Activated B cell treated with CpG ODN at 0.5 μM for 24 hours (primary cell): ENCODE data around the gene PLS3. TPM values are rescaled to one million over a fixed set of nuclear protein-coding genes. Genes with fewer than 3 reads are reported as not detected.
"Not testable (repeated sequence)": the region's sequence is repeated elsewhere in the genome, so short reads cannot be mapped to it uniquely, and the experiment has no call there.

Experiments
- ATAC-seq: fragments of 200-7000 bp; cut with Tn5 transposase; one replicate; pipeline ENCODE4 v1.10.0; 2021; ENCODE audit warnings: low read depth, mild to moderate bottlenecking, moderate library complexity
- CTCF ChIA-PET: fragments of 350-600 bp; sonication (Branson Sonifier 250); formaldehyde crosslinking; loops from one replicate; lab custom pipeline; 2021; ENCODE audit warnings: antibody characterized with exemption; lab: Charles Lee
- POLR2A ChIA-PET: fragments of 350-600 bp; sonication (Branson Sonifier 250); formaldehyde crosslinking; loops from one replicate; lab custom pipeline; 2021; ENCODE audit warnings: antibody characterized with exemption; lab: Charles Lee
- DNase-seq: peaks from one replicate; pipeline ENCODE4 v3.0.0; 2022
- H3K27ac Mint-ChIP-seq: one replicate; pipeline ENCODE4 v1.8.0; 2020; ENCODE audit warnings: mixed read lengths
- H3K27me3 Mint-ChIP-seq: one replicate; pipeline ENCODE4 v1.8.0; 2021; ENCODE audit warnings: mixed read lengths
- H3K36me3 Mint-ChIP-seq: one replicate; pipeline ENCODE4 v1.8.0; 2021; ENCODE audit warnings: low read depth, mixed read lengths
- H3K4me1 Mint-ChIP-seq: one replicate; pipeline ENCODE4 v1.8.0; 2021; ENCODE audit warnings: mixed read lengths
- H3K4me3 Mint-ChIP-seq: one replicate; pipeline ENCODE4 v1.8.0; 2020; ENCODE audit warnings: mild to moderate bottlenecking, mixed read lengths
- H3K9me3 Mint-ChIP-seq: one replicate; pipeline ENCODE4 v1.8.0; 2020; ENCODE audit warnings: mixed read lengths
- intact Hi-C: fragments of 100-400 bp; cut with micrococcal nuclease; formaldehyde crosslinking; loops from one replicate; pipeline ENCODE4 v1.15.1; 2024
- total RNA-seq: library from RNA; stranded (reverse); gene quantifications from 2 replicates; pipeline ENCODE4 v1.2.3, GENCODE V29; 2022
- TF ChIP-seq, protein P1 (sequence below): fragments of 200-600 bp; IDR thresholded peaks from one replicate; pipeline ENCODE4 v1.8.0; 2022; ENCODE audit warnings: antibody characterized with exemption, mild to moderate bottlenecking

PLS3 gene
- total RNA-seq, 1 donor from 2014 or later: not detected

DNA sequence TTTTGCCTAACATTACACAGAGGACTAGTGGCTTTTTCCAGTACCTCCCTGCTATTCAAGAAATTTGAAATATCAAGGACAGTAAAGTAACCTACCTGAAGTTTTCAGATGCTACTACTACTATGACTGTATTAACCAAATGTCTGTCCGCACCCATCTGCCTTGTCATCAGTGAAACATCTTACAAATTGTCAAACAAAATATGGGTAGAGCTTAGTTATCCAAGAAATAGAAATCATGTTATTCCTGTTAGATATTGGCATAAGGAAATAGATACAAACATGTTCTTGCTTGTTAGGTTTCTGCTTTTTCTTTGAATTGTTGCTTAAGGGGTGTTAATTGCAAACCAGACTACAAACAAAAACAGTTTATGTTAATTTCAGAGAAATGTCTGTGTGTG, 63.9 kb downstream of the PLS3 start:
- no peaks in the 10 kb centered on the region for H3K4me1 Mint-ChIP-seq
- DNase-seq (no peak), ATAC-seq (no peak)
- no peak overlapping the region for H3K4me3 Mint-ChIP-seq
- H3K36me3 Mint-ChIP-seq: no peaks in the 10 kb centered on the region
- H3K27ac Mint-ChIP-seq: no peak overlapping the region
- H3K27me3 Mint-ChIP-seq: no peaks in the 10 kb centered on the region
- intact Hi-C loops: no loop called here
- ChIA-PET POLR2A (no interaction called here), CTCF (no interaction called here)
- TF ChIP-seq, protein P1, sequence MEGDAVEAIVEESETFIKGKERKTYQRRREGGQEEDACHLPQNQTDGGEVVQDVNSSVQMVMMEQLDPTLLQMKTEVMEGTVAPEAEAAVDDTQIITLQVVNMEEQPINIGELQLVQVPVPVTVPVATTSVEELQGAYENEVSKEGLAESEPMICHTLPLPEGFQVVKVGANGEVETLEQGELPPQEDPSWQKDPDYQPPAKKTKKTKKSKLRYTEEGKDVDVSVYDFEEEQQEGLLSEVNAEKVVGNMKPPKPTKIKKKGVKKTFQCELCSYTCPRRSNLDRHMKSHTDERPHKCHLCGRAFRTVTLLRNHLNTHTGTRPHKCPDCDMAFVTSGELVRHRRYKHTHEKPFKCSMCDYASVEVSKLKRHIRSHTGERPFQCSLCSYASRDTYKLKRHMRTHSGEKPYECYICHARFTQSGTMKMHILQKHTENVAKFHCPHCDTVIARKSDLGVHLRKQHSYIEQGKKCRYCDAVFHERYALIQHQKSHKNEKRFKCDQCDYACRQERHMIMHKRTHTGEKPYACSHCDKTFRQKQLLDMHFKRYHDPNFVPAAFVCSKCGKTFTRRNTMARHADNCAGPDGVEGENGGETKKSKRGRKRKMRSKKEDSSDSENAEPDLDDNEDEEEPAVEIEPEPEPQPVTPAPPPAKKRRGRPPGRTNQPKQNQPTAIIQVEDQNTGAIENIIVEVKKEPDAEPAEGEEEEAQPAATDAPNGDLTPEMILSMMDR: no peak
- H3K9me3 Mint-ChIP-seq: no peaks in the 10 kb centered on the region

DNA sequence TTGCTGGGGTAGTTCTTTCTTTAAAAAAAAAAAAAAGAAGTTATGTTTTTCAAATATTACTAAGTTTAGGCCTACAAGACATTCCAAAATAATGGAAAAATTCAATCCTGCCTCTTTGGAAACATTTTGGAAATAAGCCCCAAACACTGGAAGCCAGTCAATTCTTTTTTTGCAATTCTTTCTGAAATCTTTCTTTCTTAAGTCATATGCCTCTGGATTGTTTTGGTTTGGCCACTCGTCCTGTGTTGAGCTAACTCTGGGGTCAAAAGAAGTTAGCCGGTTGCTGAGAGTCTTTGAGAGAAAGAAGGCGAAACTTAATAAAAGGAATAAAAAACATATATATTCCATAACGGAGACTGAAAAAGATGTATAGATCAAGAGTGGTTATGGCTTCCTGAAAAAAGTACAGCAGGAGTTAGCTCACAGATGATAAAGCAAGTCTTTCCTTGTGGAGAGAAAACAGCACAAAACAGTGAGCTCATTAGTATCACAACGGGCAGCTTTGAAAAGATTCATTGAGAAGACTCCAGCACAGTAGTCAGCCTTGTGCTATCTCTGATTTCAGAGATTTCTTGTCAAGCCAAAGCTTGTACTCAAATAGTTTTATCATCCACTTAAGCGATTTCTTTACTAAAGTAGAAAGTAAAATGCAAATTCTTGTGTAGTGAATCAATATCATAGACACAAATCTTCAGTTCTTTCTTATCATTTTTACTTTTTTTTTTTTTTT, 64.8 kb downstream of the PLS3 start:
- ATAC-seq (no peak), DNase-seq (no peak)
- no peaks in the 10 kb centered on the region for H3K36me3 Mint-ChIP-seq
- H3K27ac Mint-ChIP-seq: no peak overlapping the region
- no peaks in the 10 kb centered on the region for H3K9me3 Mint-ChIP-seq
- no peaks in the 10 kb centered on the region for H3K4me1 Mint-ChIP-seq
- H3K4me3 Mint-ChIP-seq: no peak overlapping the region
- TF ChIP-seq, protein P1: no peak
- no peaks in the 10 kb centered on the region for H3K27me3 Mint-ChIP-seq
- POLR2A ChIA-PET: no interaction called here
- CTCF ChIA-PET: no interaction called here
- intact Hi-C loops: no loop called here

DNA sequence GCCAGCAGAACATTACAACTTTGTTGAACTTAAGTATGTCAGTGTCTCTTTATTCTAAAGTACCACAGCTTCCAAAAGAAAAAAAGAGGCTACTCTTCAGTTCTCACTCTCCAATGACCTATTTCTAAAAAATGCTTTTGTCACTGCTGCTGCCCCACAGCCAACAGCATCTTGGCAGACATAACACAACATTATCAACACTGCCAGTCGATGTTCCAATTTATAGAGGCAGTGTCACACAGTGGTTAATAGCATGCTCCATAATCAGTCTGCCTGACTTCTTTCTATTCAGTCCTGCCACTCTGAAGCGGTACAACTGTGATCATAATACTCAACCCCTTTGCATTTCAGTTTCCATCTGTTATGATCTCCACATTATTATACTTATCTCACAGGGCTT, 69.2 kb downstream of the PLS3 start:
- POLR2A ChIA-PET: no interaction called here
- Mint-ChIP-seq H3K4me3 (no peak overlapping the region), H3K27me3 (no peaks in the 10 kb centered on the region), H3K9me3 (no peaks in the 10 kb centered on the region), H3K4me1 (no peaks in the 10 kb centered on the region), H3K27ac (no peak overlapping the region), H3K36me3 (no peaks in the 10 kb centered on the region)
- no peak for ATAC-seq
- TF ChIP-seq, protein P1: no peak
- CTCF ChIA-PET: no interaction called here
- intact Hi-C loops: no loop called here
- no peak for DNase-seq

DNA sequence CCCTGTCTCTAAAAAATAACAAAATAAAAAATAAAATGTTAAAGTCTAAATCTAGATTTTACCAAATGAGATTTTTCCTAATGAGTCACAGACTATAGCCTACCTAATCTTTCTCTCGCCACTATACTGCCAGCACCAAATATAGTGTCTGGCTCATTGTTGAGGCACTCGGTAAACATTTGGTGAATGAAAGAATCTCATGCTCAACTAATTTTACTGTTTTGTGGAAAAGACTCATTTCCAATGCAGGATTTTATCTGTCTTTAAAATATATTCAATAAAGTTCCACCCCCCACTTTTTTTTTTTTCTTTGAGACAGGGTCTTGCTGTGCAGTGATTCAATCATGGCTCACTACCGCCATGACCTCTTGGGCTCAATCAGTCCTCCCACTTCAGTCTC, 71.5 kb downstream of the PLS3 start:
- no peaks in the 10 kb centered on the region for H3K36me3 Mint-ChIP-seq
- no peak overlapping the region for H3K4me3 Mint-ChIP-seq
- DNase-seq (no peak), ATAC-seq (no peak)
- TF ChIP-seq, protein P1: no peak
- H3K27me3 Mint-ChIP-seq: no peaks in the 10 kb centered on the region
- no peaks in the 10 kb centered on the region for H3K9me3 Mint-ChIP-seq
- ChIA-PET POLR2A (no interaction called here), CTCF (no interaction called here)
- H3K27ac Mint-ChIP-seq: no peak overlapping the region
- H3K4me1 Mint-ChIP-seq: no peaks in the 10 kb centered on the region
- intact Hi-C loops: no loop called here

DNA sequence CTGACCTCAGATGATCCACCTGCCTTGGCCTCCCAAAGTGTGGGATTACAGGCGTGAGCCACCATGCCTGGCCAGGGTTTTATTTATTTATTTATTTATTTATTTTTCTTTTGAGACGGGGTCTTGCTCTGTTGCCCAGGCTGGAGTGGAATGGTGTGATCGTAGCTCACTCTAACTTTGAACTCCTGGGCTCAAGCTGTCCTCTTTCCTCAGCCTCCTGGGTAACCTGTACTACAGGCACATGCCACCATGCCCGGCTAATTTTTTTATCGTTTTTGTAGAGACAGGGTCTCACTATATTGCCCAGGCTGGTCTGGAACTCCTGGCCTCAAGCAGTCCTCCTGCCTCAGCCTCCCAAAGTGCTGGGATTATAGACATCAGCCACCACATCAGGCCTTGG, 72.4 kb downstream of the PLS3 start:
- CTCF ChIA-PET, H3K36me3 Mint-ChIP-seq, intact Hi-C loops, H3K27ac Mint-ChIP-seq, ATAC-seq, POLR2A ChIA-PET, H3K4me3 Mint-ChIP-seq, DNase-seq, H3K9me3 Mint-ChIP-seq, H3K4me1 Mint-ChIP-seq, H3K27me3 Mint-ChIP-seq: not testable (repeated sequence)
